ENCODE results near the gene ECHS1. TPM values are rescaled to one million over a fixed set of nuclear protein-coding genes. Genes with fewer than 3 reads are reported as not detected.
A peak's percentile ranks its signal among the peaks of the same experiment; 100 is the strongest.

ECHS1 gene
- total RNA-seq, 2 experiments from 2014 or later: 60.2 to 64.8 TPM

GRCh38 chr10:133342942-133343341 is 30.2 kb downstream of the ECHS1 start:
- no peaks in the 10 kb centered on the region for H3K9me3 Mint-ChIP-seq
- H3K4me3 Mint-ChIP-seq: no peak overlapping the region
- H3K4me1 Mint-ChIP-seq (ENCODE audit: low read depth): no peaks in the 10 kb centered on the region
- peaks cover 26% of the 10 kb centered on the region for H3K27me3 Mint-ChIP-seq
- ChIA-PET POLR2A (no interaction called here), CTCF (no interaction called here)
- intact Hi-C loops (cut with micrococcal nuclease): no loop called here
- H3K36me3 Mint-ChIP-seq: no peaks in the 10 kb centered on the region
- no peak for DNase-seq
- H3K27ac Mint-ChIP-seq: no peak overlapping the region

DNA sequence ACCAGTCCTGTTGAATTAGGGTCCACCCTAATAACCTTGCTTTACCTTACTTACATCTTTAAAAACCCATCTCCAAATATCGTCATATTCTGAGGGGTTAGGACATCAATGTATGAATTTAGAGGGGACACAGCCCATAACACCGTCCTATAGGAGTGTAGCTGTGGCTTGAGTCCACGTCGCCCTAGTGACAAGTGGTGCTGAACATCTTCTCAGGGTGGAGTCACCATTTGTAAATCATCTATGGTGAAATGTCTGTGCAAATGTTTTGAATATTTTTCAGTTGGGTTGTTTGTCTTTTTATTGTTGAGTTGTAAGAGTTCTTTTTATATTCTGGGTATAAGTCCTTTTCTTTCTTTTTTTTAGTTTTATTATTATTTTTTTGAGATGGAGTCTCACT is 31.2 kb downstream of the ECHS1 start:
- H3K36me3 Mint-ChIP-seq: no peaks in the 10 kb centered on the region
- H3K9me3 Mint-ChIP-seq: no peaks in the 10 kb centered on the region
- peaks cover 26% of the 10 kb centered on the region for H3K27me3 Mint-ChIP-seq
- intact Hi-C loops (cut with micrococcal nuclease): no loop called here
- DNase-seq: no peak
- H3K27ac Mint-ChIP-seq: no peak overlapping the region
- no peak overlapping the region for H3K4me3 Mint-ChIP-seq
- POLR2A ChIA-PET: no interaction called here
- H3K4me1 Mint-ChIP-seq (ENCODE audit: low read depth): no peaks in the 10 kb centered on the region
- CTCF ChIA-PET: interaction anchor here (2.1 kb wide), 1 partner anchor 12 kb away, joined by 9 read pairs; no protein-coding TSS in a partner anchor

DNA sequence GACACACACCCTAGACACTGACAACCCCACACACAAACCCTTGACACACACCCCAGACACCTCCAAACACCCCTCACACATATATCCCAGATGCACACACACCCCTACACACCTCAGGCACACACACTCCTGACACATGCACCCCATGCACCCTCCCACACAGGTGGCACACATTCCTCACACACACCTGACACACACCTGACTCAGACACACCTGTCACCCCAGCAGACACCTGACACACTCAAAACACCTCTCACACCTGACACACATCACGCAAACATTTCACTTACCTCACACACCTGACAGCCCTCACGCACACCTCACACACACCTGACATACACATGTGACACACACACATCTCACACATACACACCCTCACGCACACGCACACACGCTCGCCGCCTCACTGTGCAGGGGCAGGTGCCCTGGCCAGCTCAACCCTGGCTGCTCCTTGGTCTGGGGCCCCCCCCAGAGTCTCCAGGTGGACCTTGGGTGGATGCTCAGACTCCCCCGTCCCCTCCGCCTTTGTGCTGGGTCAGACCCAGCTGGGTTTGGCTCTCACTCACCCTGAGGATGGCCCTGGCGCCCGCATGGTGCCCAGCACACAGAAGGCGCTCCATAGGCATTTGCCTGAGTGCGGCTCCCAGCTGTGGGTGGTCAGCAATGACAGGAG is 33.3 kb downstream of the ECHS1 start:
- no peak for DNase-seq
- no peak overlapping the region for H3K4me3 Mint-ChIP-seq
- ChIA-PET CTCF (interaction anchor here (2.1 kb wide), 1 partner anchor 10 kb away, joined by 9 read pairs; no protein-coding TSS in a partner anchor), POLR2A (no interaction called here)
- H3K4me1 Mint-ChIP-seq (ENCODE audit: low read depth): peaks cover 2% of the 10 kb centered on the region
- no peaks in the 10 kb centered on the region for H3K9me3 Mint-ChIP-seq
- H3K36me3 Mint-ChIP-seq: no peaks in the 10 kb centered on the region
- no peak overlapping the region for H3K27ac Mint-ChIP-seq
- peaks cover 16% of the 10 kb centered on the region for H3K27me3 Mint-ChIP-seq
- intact Hi-C loops (cut with micrococcal nuclease): no loop called here

- intact Hi-C loops (cut with micrococcal nuclease): no loop called here
- Mint-ChIP-seq H3K4me1 (ENCODE audit: low read depth) (peaks cover 5% of the 10 kb centered on the region), H3K27me3 (peaks cover 15% of the 10 kb centered on the region), H3K9me3 (no peaks in the 10 kb centered on the region), H3K4me3 (no peak overlapping the region), H3K27ac (no peak overlapping the region), H3K36me3 (no peaks in the 10 kb centered on the region)
- no peak for DNase-seq
- POLR2A ChIA-PET: no interaction called here
- CTCF ChIA-PET: no interaction called here
Measured at GRCh38 chr10:133338080-133339071, 34.8 kb downstream of the ECHS1 start.

DNA sequence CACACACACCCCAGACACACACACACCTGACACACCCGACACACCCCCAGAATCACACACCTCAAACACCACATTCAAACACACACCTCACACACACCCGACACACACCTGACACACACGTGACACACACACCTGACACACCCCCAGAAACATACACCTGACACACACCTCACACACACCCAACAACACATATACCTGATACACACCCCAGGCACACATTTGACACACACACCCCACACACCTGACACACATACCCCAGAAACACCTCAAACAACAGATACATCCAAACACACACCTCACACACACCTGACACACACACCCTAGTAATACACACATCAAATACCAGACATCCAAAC is 35.8 kb downstream of the ECHS1 start:
- no peak overlapping the region for H3K4me3 Mint-ChIP-seq
- no peak overlapping the region for H3K27ac Mint-ChIP-seq
- H3K27me3 Mint-ChIP-seq: peaks cover 9% of the 10 kb centered on the region
- H3K36me3 Mint-ChIP-seq: no peaks in the 10 kb centered on the region
- ChIA-PET POLR2A (no interaction called here), CTCF (no interaction called here)
- intact Hi-C loops (cut with micrococcal nuclease): no loop called here
- no peak for DNase-seq
- H3K4me1 Mint-ChIP-seq (ENCODE audit: low read depth): peaks cover 5% of the 10 kb centered on the region
- no peaks in the 10 kb centered on the region for H3K9me3 Mint-ChIP-seq

GRCh38 chr10:133336577-133337369 is 36.4 kb downstream of the ECHS1 start, which contains the start of gene CALY:
Gene CALY (minus strand): TSS chr10:133336896. CDS start chr10:133328989, 7,907 bp downstream.
- DNase-seq: peak; percentile 84
- POLR2A ChIA-PET: no interaction called here
- peaks cover 5% of the 10 kb centered on the region for H3K4me1 Mint-ChIP-seq (ENCODE audit: low read depth)

DNA sequence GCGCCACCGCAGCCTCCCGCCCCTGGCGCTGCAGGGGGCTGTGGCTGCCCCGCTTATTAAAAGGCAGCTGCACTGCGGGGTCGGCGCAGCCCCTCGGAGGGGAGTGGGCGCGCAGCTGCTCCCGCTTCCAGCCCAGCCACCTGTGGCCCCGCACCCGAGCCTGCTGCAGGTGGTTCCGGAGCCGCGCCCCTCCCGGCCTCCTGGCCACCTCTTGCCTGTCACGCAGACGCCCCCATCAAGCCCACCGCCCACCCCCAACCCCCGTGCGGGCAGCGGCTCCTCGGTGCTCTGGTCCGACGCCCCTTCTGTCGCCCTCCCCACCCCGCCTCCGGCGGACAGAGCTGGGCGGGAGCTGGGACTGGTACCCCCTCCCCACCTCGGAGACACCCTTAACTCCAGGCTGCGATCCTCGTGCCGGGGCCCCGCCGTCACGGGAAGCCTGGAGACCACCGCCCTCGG is 37.0 kb downstream of the ECHS1 start:
- Mint-ChIP-seq H3K36me3 (no peaks in the 10 kb centered on the region), H3K4me3 (no peak overlapping the region), H3K4me1 (ENCODE audit: low read depth) (peaks cover 5% of the 10 kb centered on the region), H3K27ac (no peak overlapping the region), H3K27me3 (peaks cover 6% of the 10 kb centered on the region), H3K9me3 (no peaks in the 10 kb centered on the region)
- POLR2A ChIA-PET: interaction anchor here (0.9 kb wide), 1 partner anchor 11 kb away, joined by 3 read pairs; the partner anchor contains the start of gene PRAP1
- CTCF ChIA-PET: interaction anchor here (0.7 kb wide), 1 partner anchor 22 kb away, joined by 3 read pairs; no protein-coding TSS in a partner anchor
- DNase-seq: no peak
- intact Hi-C loops (cut with micrococcal nuclease): no loop called here

More at GRCh38 chr10:133336577-133337369, 36.4 kb downstream of the ECHS1 start, which contains the start of gene CALY:
- H3K4me3 Mint-ChIP-seq: peak within 1 kb of the TSS; percentile 35
- H3K27me3 Mint-ChIP-seq: peaks cover 6% of the 10 kb centered on the region
- H3K9me3 Mint-ChIP-seq: no peaks in the 10 kb centered on the region
- CTCF ChIA-PET: interaction anchor here (0.7 kb wide), 1 partner anchor 23 kb away, joined by 3 read pairs; no protein-coding TSS in a partner anchor
- no peaks in the 10 kb centered on the region for H3K36me3 Mint-ChIP-seq
- H3K27ac Mint-ChIP-seq: no peak within 1 kb of the TSS
- intact Hi-C loops (cut with micrococcal nuclease): no loop called here

DNA sequence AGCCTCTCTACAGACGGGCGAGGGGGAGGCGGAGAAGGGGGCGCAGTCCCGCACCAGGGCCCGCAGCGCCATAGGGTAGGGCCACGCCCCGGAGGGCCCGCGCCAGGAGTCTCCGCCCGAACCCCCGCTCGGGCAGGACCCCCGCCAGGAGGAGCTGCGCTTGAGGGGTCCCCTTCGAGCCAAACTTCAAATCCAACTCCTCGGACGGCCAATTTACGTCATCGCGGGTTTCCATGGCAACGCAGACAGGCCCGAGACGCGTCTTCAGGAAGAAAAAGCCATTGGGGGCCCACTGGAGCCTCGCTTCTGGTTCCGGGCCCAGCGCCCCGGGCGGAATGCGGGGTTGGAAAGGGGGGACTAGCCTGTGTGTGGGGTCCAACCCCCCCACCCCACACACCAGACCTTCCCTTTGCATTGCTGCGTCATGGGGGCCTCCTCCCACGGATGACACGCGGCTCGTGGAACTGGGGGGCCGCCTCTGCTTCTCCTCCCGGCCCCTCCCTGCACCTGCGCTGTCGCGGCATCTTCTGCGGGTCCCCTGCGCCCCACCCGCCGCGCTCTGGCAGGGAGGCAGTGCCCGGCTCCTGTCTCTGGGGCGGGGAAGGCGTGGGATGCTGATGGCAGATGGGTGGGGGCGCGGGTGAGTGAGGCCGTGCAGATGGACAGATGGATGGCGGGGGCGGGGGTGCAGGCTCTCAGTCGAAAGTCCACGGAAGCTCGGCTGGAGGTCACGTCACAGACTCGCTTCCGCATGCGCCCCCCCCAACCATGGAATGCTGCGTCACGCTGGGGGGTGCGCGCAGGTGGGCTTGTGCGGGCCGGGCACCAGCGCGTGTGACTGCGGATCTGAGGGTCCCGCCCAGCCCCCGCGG is 37.7 kb downstream of the ECHS1 start:
- DNase-seq: peak; percentile 81
- Mint-ChIP-seq H3K4me3 (peak overlapping the region; percentile 35), H3K36me3 (no peaks in the 10 kb centered on the region), H3K9me3 (no peaks in the 10 kb centered on the region), H3K4me1 (ENCODE audit: low read depth) (peaks cover 5% of the 10 kb centered on the region), H3K27ac (no peak overlapping the region), H3K27me3 (peaks cover 9% of the 10 kb centered on the region)
- intact Hi-C loops (cut with micrococcal nuclease): no loop called here
- ChIA-PET CTCF (no interaction called here), POLR2A (interaction anchor here (0.9 kb wide), 1 partner anchor 11 kb away, joined by 3 read pairs; the partner anchor contains the start of gene PRAP1)

- peaks cover 8% of the 10 kb centered on the region for H3K4me1 Mint-ChIP-seq (ENCODE audit: low read depth)
- H3K27ac Mint-ChIP-seq: no peak overlapping the region
- intact Hi-C loops (cut with micrococcal nuclease): no loop called here
- peak overlapping the region; percentile 64 for H3K4me3 Mint-ChIP-seq
- no peaks in the 10 kb centered on the region for H3K9me3 Mint-ChIP-seq
- H3K36me3 Mint-ChIP-seq: no peaks in the 10 kb centered on the region
- peaks cover 9% of the 10 kb centered on the region for H3K27me3 Mint-ChIP-seq
- ChIA-PET CTCF (no interaction called here), POLR2A (no interaction called here)
- peak; percentile 27 for DNase-seq
Measured at GRCh38 chr10:133334503-133335245, 38.5 kb downstream of the ECHS1 start.

DNA sequence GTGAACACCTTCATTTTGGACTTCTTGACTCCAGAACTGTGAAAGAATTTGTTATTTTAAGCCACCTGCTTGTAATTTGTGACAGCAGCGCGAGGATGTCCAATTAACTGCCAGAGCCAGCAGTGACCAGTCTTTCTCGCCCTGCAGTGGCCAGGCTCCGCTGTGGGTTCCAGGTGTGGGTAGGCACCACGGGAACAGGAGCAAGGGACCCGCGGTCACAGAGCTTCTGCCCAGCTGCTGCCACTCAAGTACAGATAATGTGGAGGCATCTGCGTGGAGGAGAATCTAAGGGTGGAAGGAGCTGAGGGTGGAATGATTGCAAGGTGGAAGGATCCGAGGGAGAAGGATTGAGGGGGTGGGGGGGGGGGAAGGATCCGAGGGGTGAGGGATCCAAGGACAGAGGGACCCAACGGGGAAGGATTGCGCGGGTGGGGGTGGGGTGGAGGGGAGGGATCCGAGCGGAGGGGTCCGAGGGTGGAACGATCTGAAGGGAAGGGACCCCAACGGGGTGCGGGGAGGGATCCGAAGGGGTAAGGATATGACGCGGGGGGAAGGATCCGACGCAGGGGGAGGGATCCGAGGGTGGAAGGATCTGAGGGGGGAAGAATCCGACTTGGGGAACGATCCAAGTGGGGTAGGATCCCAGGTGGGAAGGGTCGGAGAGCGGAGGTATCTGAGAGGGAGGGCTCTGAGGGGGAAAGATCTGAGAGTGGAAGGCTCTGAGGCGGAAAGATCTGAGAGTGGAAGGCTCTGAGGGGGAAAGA is 40.0 kb downstream of the ECHS1 start:
- Mint-ChIP-seq H3K4me3 (no peak overlapping the region), H3K27me3 (peaks cover 14% of the 10 kb centered on the region), H3K36me3 (no peaks in the 10 kb centered on the region), H3K27ac (no peak overlapping the region), H3K9me3 (no peaks in the 10 kb centered on the region), H3K4me1 (ENCODE audit: low read depth) (peaks cover 8% of the 10 kb centered on the region)
- intact Hi-C loops (cut with micrococcal nuclease): no loop called here
- ChIA-PET CTCF (no interaction called here), POLR2A (no interaction called here)
- no peak for DNase-seq
